Measurements from ENCODE around the gene EVA1C. TPM values are rescaled to one million over a fixed set of nuclear protein-coding genes. Genes with fewer than 3 reads are reported as not detected.

The EVA1C gene
- total and polyA plus RNA-seq, 4 donors, result 40.9 to 105 (median 60.6) TPM

GRCh38 chr21:32477424-32477745, 64.9 kb downstream of the EVA1C start:
- no peaks in the 10 kb centered on the region for H3K9me3 ChIP-seq (ENCODE audit: control insufficient read depth, low read length)
- no peak overlapping the region for H3K27ac ChIP-seq (ENCODE audit: low read depth in 1 of 2, low read length in 2 of 2)
- no peak for ATAC-seq (ENCODE audit: low FRiP score)
- no peak overlapping the region for H3K4me3 ChIP-seq (ENCODE audit: low read length in 2 of 2)
- DNase-seq, result no peak
- H3K36me3 ChIP-seq (ENCODE audit: control insufficient read depth in 1 of 2, insufficient read depth in 2 of 2, low read length in 1 of 2), result peaks cover 0 to 2% of the 10 kb centered on the region in 2 donors
- H3K4me1 ChIP-seq (ENCODE audit: control insufficient read depth in 1 of 2, insufficient read depth in 2 of 2, low read length in 2 of 2), result no peaks in the 10 kb centered on the region
- 72 to 83% methylated on average over 4 to 9 of the region's 9 CpGs for WGBS, 2 donors
- intact Hi-C loops (cut with DNase I), result no loop called here
- H3K27me3 ChIP-seq (ENCODE audit: control insufficient read depth in 1 of 2, insufficient read depth in 2 of 2, low read length in 1 of 2), result no peaks in the 10 kb centered on the region

GRCh38 chr21:32481875-32482408, 69.4 kb downstream of the EVA1C start:
- DNase-seq (no peak), ATAC-seq (ENCODE audit: low FRiP score) (no peak)
- Histone ChIP-seq H3K27ac (ENCODE audit: low read depth in 1 of 2, low read length in 2 of 2) (no peak overlapping the region), H3K4me3 (ENCODE audit: low read length in 2 of 2) (no peak overlapping the region), H3K36me3 (ENCODE audit: control insufficient read depth in 1 of 2, insufficient read depth in 2 of 2, low read length in 1 of 2) (no peaks in the 10 kb centered on the region), H3K4me1 (ENCODE audit: control insufficient read depth in 1 of 2, insufficient read depth in 2 of 2, low read length in 2 of 2) (no peaks in the 10 kb centered on the region), H3K27me3 (ENCODE audit: control insufficient read depth in 1 of 2, insufficient read depth in 2 of 2, low read length in 1 of 2) (no peaks in the 10 kb centered on the region), H3K9me3 (ENCODE audit: control insufficient read depth, low read length) (no peaks in the 10 kb centered on the region)
- WGBS, 2 donors, result 86 to 88% methylated on average over 9 of the region's 9 CpGs
- intact Hi-C loops (cut with DNase I), result no loop called here

GRCh38 chr21:32482565-32483292, 70.2 kb downstream of the EVA1C start:
- WGBS, 2 donors, result 93% methylated on average over 11 of the region's 11 CpGs
- no peak for DNase-seq
- Histone ChIP-seq H3K27ac (ENCODE audit: low read depth in 1 of 2, low read length in 2 of 2) (no peak overlapping the region), H3K4me1 (ENCODE audit: control insufficient read depth in 1 of 2, insufficient read depth in 2 of 2, low read length in 2 of 2) (no peaks in the 10 kb centered on the region), H3K9me3 (ENCODE audit: control insufficient read depth, low read length) (no peaks in the 10 kb centered on the region), H3K27me3 (ENCODE audit: control insufficient read depth in 1 of 2, insufficient read depth in 2 of 2, low read length in 1 of 2) (no peaks in the 10 kb centered on the region), H3K4me3 (ENCODE audit: low read length in 2 of 2) (no peak overlapping the region), H3K36me3 (ENCODE audit: control insufficient read depth in 1 of 2, insufficient read depth in 2 of 2, low read length in 1 of 2) (no peaks in the 10 kb centered on the region)
- intact Hi-C loops (cut with DNase I), result no loop called here
- no peak for ATAC-seq (ENCODE audit: low FRiP score)

GRCh38 chr21:32483293-32483595, 70.7 kb downstream of the EVA1C start:
- H3K4me3 ChIP-seq (ENCODE audit: low read length in 2 of 2), result no peak overlapping the region
- no peaks in the 10 kb centered on the region for H3K36me3 ChIP-seq (ENCODE audit: control insufficient read depth in 1 of 2, insufficient read depth in 2 of 2, low read length in 1 of 2)
- intact Hi-C loops (cut with DNase I), result no loop called here
- DNase-seq (no peak), ATAC-seq (ENCODE audit: low FRiP score) (no peak)
- H3K27me3 ChIP-seq (ENCODE audit: control insufficient read depth in 1 of 2, insufficient read depth in 2 of 2, low read length in 1 of 2), result no peaks in the 10 kb centered on the region
- no peak overlapping the region for H3K27ac ChIP-seq (ENCODE audit: low read depth in 1 of 2, low read length in 2 of 2)
- no peaks in the 10 kb centered on the region for H3K9me3 ChIP-seq (ENCODE audit: control insufficient read depth, low read length)
- no peaks in the 10 kb centered on the region for H3K4me1 ChIP-seq (ENCODE audit: control insufficient read depth in 1 of 2, insufficient read depth in 2 of 2, low read length in 2 of 2)
- 45 to 68% methylated on average over 2 of the region's 2 CpGs for WGBS, 2 donors

- Histone ChIP-seq H3K9me3 (ENCODE audit: control insufficient read depth, low read length) (no peaks in the 10 kb centered on the region), H3K27ac (ENCODE audit: low read depth in 1 of 2, low read length in 2 of 2) (no peak overlapping the region), H3K36me3 (ENCODE audit: control insufficient read depth in 1 of 2, insufficient read depth in 2 of 2, low read length in 1 of 2) (no peaks in the 10 kb centered on the region), H3K27me3 (ENCODE audit: control insufficient read depth in 1 of 2, insufficient read depth in 2 of 2, low read length in 1 of 2) (no peaks in the 10 kb centered on the region), H3K4me3 (ENCODE audit: low read length in 2 of 2) (no peak overlapping the region), H3K4me1 (ENCODE audit: control insufficient read depth in 1 of 2, insufficient read depth in 2 of 2, low read length in 2 of 2) (no peaks in the 10 kb centered on the region)
- ATAC-seq (ENCODE audit: low FRiP score), result no peak
- 92 to 94% methylated on average over 16 of the region's 16 CpGs for whole genome bisulfite sequencing, 2 donors
- DNase-seq, result peak in 1 of 2 donors; percentile 65
- intact Hi-C loops (cut with DNase I), result no loop called here
These were observed 72.3 kb downstream of the EVA1C start for GRCh38 chr21:32484706-32485380.

GRCh38 chr21:32492376-32492775, 79.9 kb downstream of the EVA1C start:
- H3K9me3 ChIP-seq (ENCODE audit: control insufficient read depth, low read length), result no peaks in the 10 kb centered on the region
- no peak overlapping the region for H3K27ac ChIP-seq (ENCODE audit: low read depth in 1 of 2, low read length in 2 of 2)
- intact Hi-C loops (cut with DNase I), result loop anchor here (10.0 kb wide), 2 partner anchors 72 to 78 kb away; partner anchors contain the start of gene EVA1C (in 1 of the 2)
- H3K4me3 ChIP-seq (ENCODE audit: low read length in 2 of 2), result no peak overlapping the region
- DNase-seq, result peak in 1 of 2 donors; percentile 12
- H3K4me1 ChIP-seq (ENCODE audit: control insufficient read depth in 1 of 2, insufficient read depth in 2 of 2, low read length in 2 of 2), result no peaks in the 10 kb centered on the region
- no peaks in the 10 kb centered on the region for H3K36me3 ChIP-seq (ENCODE audit: control insufficient read depth in 1 of 2, insufficient read depth in 2 of 2, low read length in 1 of 2)
- no peaks in the 10 kb centered on the region for H3K27me3 ChIP-seq (ENCODE audit: control insufficient read depth in 1 of 2, insufficient read depth in 2 of 2, low read length in 1 of 2)
- ATAC-seq (ENCODE audit: low FRiP score), result no peak
- WGBS, 2 donors, result 74 to 75% methylated on average over 3 of the region's 3 CpGs

- Histone ChIP-seq H3K4me1 (ENCODE audit: control insufficient read depth in 1 of 2, insufficient read depth in 2 of 2, low read length in 2 of 2) (peaks cover 0 to 6% of the 10 kb centered on the region in 2 donors), H3K36me3 (ENCODE audit: control insufficient read depth in 1 of 2, insufficient read depth in 2 of 2, low read length in 1 of 2) (no peaks in the 10 kb centered on the region), H3K9me3 (ENCODE audit: control insufficient read depth, low read length) (no peaks in the 10 kb centered on the region), H3K4me3 (ENCODE audit: low read length in 2 of 2) (no peak overlapping the region), H3K27me3 (ENCODE audit: control insufficient read depth in 1 of 2, insufficient read depth in 2 of 2, low read length in 1 of 2) (no peaks in the 10 kb centered on the region), H3K27ac (ENCODE audit: low read depth in 1 of 2, low read length in 2 of 2) (peak overlapping the region; percentile 16 to 89)
- peak in 1 of 2 donors; percentile 55 for DNase-seq
- WGBS, 2 donors, result 24 to 29% methylated on average over 10 of the region's 10 CpGs
- intact Hi-C loops (cut with DNase I), result loop anchor here (5.0 to 10.0 kb wide), 4 partner anchors 33 to 83 kb away; partner anchors contain the start of gene EVA1C (in 2 of the 2)
- peak; percentile 48 for ATAC-seq (ENCODE audit: low FRiP score)
These were observed 82.6 kb downstream of the EVA1C start for GRCh38 chr21:32494934-32495709.

- WGBS, 2 donors, result 14 to 18% methylated on average over 6 of the region's 6 CpGs
- Histone ChIP-seq H3K27ac (ENCODE audit: low read depth in 1 of 2, low read length in 2 of 2) (peak overlapping the region; percentile 49 to 60), H3K4me3 (ENCODE audit: low read length in 2 of 2) (no peak overlapping the region), H3K36me3 (ENCODE audit: control insufficient read depth in 1 of 2, insufficient read depth in 2 of 2, low read length in 1 of 2) (no peaks in the 10 kb centered on the region), H3K4me1 (ENCODE audit: control insufficient read depth in 1 of 2, insufficient read depth in 2 of 2, low read length in 2 of 2) (peaks cover 0 to 6% of the 10 kb centered on the region in 2 donors), H3K9me3 (ENCODE audit: control insufficient read depth, low read length) (no peaks in the 10 kb centered on the region), H3K27me3 (ENCODE audit: control insufficient read depth in 1 of 2, insufficient read depth in 2 of 2, low read length in 1 of 2) (no peaks in the 10 kb centered on the region)
- intact Hi-C loops (cut with DNase I), result loop anchor here (5.0 to 10.0 kb wide), 4 partner anchors 34 to 84 kb away; partner anchors contain the start of gene EVA1C (in 2 of the 2)
- DNase-seq, result peak; percentile 50 to 68
- ATAC-seq (ENCODE audit: low FRiP score), result no peak
These were observed 84.1 kb downstream of the EVA1C start for GRCh38 chr21:32496568-32496967.

All from aorta (tissue), 5 donors.